Fibroblast of upper back skin (primary cell): ENCODE results near the gene KCTD4.
A peak's percentile ranks its signal among the peaks of the same experiment; 100 is the strongest.

Experiments used
- DNase-seq: peaks from one replicate; pipeline ENCODE4 v3.0.0-alpha.2; 2013

The KCTD4 gene

GRCh38 chr13:45200701-45201232, at the start of gene KCTD4:
Gene KCTD4 (minus strand): TSS chr13:45201045. CDS start chr13:45194567, 6,478 bp downstream.
- DNase-seq = peak; percentile 34

- no peak for DNase-seq
Observed at GRCh38 chr13:45249662-45250061, 48.8 kb upstream of the KCTD4 start.

DNA sequence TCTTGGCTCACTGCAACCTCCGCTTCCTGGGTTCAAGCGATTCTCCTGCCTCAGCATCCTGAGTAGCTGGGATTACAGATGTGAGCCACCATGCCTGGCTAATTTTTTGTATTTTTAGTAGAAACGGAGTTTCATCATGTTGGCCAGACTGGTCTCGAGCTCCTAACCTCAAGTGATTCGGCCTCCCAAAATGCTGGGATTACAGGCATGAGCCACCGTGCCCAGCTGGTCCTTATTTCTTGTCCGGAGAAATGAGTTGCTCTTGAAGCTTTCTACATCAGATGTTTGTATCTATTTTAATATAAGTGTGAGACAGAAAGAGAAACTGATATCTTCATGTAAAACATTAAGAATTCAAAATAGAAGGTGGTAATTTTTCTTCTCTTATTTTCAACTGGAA, 43.9 kb upstream of the KCTD4 start:
- peak; percentile 17 for DNase-seq

DNA sequence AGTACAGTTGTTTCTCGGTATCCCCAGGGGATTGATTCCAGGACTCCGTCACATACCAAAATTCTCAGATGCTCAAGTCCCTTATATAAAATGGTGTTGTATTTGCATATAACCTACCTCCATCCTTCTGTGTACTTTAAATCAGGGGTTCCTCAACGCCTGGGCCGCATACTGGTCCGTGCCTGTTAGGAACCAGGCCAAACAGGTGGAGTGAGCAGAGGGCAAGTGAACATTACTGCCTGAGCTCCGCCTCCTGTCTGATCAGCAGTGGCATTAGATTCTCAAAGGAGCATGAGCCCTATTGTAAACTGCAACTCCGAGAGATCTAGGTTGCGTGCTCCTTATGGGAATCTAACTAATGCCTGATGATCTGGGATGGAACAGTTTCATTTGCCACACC, 42.2 kb upstream of the KCTD4 start:
- no peak for DNase-seq

DNA sequence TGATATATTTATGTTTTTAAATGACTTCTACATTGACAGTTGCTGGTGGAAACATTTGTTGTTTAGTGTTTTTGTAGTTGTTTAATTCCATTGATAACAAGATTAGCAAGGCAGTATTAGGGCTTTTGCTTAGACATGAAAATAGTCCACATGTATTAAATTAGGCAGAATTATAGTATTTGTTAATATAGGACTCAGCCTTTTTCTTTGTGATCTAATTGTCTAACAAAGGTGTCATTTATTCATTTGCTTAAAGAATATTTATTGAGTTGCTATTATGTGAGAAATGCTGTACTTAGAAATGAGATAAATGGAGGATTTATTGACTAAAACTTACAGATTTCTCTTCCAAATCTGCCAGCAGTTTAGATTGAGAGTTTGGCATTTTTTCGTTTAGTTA, 41.7 kb upstream of the KCTD4 start:
- DNase-seq = no peak

GRCh38 chr13:45242070-45242469, 41.2 kb upstream of the KCTD4 start:
- DNase-seq = peak; percentile 47

DNA sequence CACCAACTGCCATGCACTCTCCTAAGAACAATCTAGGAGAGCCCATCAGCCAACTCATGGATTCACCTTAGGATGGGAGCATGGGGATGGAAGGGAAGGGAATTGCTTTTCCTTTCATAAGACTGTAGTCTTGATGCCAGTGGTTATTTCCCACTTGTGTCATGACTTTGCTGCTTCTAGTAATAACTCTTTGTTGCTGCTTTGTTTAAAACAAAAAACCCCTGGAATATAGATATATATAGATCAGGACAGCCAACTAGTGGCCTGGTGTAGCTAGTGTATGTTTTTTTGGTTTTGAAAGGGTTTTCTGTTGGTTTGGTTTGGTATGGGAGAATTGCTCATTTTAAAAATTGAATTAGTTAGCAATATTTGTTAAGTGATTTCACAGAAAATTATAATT, 39.3 kb upstream of the KCTD4 start:
- DNase-seq = no peak

- DNase-seq = peak; percentile 60
Observed at GRCh38 chr13:45238945-45239795, 38.3 kb upstream of the KCTD4 start.

DNA sequence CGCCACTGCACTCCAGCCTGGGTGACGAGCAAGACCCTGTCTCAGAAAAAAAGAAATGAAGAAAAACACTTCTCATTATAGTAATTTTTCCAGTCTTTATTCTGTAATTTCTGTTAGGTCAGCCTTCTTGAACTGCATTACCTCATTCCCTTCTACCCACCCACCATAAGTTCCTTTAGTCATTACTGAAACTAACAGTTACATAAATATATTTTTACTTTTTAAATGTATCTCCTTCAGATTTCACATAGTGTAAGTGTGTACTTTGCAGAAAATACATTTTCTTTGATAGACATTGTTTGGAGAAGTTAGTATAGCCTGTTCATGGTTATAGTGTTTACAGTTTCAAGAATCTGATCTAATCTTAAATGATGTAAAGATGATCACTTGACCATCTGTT, 31.7 kb upstream of the KCTD4 start:
- DNase-seq = no peak

GRCh38 chr13:45231722-45232121, 30.9 kb upstream of the KCTD4 start:
- DNase-seq = peak; percentile 36

- DNase-seq = peak; percentile 62
Observed at GRCh38 chr13:45231305-45231704, 30.5 kb upstream of the KCTD4 start.

- DNase-seq = no peak
Observed at GRCh38 chr13:45229172-45229571, 28.3 kb upstream of the KCTD4 start.

- no peak for DNase-seq
Observed at GRCh38 chr13:45228002-45228401, 27.2 kb upstream of the KCTD4 start.

- no peak for DNase-seq
Observed at GRCh38 chr13:45226024-45226423, 25.2 kb upstream of the KCTD4 start.

- no peak for DNase-seq
Observed at GRCh38 chr13:45225370-45225769, 24.5 kb upstream of the KCTD4 start.

- peak; percentile 60 for DNase-seq
Observed at GRCh38 chr13:45224176-45224575, 23.3 kb upstream of the KCTD4 start.

DNA sequence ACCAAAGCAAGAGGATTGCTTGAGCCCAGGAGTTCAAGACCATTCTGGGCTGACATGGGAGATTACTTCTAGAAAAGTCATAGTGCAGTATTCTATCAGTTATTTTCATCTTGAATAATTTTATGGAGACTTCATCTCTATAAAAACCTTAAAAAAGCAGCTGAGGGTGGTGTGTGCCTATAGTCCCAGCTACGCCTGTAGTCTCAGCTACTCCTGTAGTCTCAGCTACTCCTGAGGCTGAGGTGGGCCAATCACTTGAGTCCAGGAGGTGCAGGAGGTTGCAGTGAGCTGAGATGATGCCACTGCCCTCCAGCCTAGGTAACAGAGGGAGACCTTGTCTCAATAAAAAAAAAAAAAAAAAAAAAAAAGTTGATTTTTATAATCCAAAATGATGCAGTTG, 22.1 kb upstream of the KCTD4 start:
- no peak for DNase-seq

DNA sequence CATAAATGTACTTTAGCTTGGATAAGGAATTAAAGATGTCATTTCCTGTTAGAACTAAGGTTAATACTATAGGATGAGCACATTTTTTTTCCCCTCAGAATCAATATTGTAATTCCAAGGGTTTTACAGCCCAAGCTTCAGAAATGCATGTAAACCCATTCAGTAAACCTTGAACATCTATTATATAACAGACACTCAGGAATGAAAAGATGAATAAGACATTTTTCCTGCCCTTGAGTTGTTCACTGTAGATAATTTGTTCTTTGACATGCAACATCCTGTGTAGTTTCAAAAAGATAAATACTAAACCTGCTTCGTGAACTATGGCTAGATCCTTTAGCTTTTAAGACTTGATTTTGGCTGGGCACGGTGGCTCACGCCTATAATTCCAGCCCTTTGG, 21.7 kb upstream of the KCTD4 start:
- DNase-seq = peak; percentile 35

DNA sequence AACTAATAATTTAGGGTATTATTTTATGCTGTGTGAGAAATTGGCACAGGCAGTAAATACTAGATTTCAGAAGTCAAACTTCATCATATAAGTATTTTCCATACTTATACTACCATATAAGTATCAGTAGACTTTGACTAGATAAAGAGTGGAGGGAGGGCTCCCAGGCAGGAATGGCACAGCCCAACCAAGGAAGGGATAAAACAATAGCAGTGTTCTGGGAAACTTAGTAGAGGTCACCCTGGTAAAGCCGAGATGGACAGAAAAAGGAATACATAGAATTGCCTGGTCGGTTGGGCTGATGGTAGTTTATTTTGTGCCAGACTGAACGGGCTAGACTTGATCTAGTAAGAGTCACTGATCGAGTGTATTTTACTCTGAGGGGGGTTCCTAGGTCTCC, 19.6 kb upstream of the KCTD4 start:
- DNase-seq = no peak

- peak; percentile 80 for DNase-seq
Observed at GRCh38 chr13:45219938-45220375, 19.1 kb upstream of the KCTD4 start.

GRCh38 chr13:45219123-45219891, 18.5 kb upstream of the KCTD4 start:
- no peak for DNase-seq

DNA sequence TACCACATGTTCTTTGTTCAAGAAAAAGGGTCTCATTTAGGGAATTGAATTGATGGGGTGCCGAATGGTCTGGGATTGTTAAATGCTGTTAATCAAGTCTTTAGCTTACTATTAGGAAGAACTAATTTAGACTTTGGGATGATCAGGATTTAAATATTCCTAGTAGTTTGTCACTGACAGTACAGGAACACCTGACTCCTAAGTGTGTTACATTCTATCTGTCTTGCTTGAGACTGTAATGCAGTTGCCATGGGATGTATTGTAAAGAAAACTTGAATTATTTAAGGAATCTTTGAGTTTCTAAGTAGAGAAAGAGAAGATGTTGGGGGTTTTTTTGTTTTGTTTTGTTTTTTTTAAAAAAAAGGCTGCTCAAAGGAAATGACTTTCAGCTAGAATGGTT, 17.8 kb upstream of the KCTD4 start:
- DNase-seq = no peak

GRCh38 chr13:45216193-45216592, 15.3 kb upstream of the KCTD4 start:
- DNase-seq = no peak
